HG02970 (cell line): ENCODE measurements around the gene SYT5.
"Not testable (repeated sequence)": the region's sequence is repeated elsewhere in the genome, so short reads cannot be mapped to it uniquely, and the experiment has no call there.

ENCODE experiments used
- ATAC-seq: cut with Tn5 transposase; IDR thresholded peaks from one replicate; pipeline ENCODE4 v1.9.1; 2021; ENCODE audit warnings: mild to moderate bottlenecking, moderate library complexity, moderate number of reproducible peaks; ENCODE audit not compliant: unreplicated experiment, low FRiP score

SYT5 gene

DNA sequence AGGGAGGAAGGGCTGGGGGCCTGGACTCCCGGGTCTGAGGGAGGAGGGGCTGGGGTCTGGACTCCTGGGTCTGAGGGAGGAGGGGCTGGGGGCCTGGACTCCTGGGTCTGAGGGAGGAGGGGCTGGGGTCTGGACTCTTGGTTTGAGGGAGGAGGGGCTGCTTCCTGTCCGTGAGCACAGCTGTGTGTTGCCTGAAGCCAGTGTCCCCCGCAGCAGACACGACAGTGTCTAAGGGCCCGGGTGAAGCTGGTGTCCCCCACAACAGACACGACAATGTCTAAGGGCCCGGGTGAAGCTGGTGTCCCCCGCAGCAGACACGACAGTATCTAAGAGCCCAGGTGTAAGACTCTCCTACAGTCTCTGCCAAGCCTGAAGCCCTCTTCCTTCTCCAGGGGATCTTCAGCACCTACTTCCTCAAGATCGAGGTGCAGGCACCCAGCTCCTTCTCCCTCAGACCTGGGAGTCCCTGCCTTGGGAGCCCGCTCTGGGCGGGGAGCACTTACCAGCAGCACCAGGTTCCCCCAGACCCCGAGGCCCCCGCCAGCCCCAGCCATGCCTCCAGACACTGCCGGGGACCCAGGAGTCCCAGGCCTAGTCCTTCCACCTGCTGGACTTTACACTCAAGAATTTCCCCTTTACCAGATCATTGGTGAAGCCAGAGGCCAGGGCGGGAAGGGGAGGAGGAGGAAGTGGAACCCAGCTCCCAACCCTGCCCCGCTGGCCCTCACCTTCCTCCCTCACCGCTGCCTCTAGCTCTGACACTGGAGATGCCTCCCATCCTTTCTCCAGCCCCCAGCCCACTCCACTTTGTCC is 29.0 kb upstream of the SYT5 start, which contains the start of gene PTPRH:
PTPRH (minus strand) TSS at position 622 of the 813 bp plus-strand sequence; CDS start at position 554, 68 bp downstream.
- no peak for ATAC-seq

GRCh38 chr19:55206664-55207500 is 26.8 kb upstream of the SYT5 start:
- ATAC-seq: no peak

- not testable (repeated sequence) for ATAC-seq
Measured at GRCh38 chr19:55202199-55202598, 22.1 kb upstream of the SYT5 start.

DNA sequence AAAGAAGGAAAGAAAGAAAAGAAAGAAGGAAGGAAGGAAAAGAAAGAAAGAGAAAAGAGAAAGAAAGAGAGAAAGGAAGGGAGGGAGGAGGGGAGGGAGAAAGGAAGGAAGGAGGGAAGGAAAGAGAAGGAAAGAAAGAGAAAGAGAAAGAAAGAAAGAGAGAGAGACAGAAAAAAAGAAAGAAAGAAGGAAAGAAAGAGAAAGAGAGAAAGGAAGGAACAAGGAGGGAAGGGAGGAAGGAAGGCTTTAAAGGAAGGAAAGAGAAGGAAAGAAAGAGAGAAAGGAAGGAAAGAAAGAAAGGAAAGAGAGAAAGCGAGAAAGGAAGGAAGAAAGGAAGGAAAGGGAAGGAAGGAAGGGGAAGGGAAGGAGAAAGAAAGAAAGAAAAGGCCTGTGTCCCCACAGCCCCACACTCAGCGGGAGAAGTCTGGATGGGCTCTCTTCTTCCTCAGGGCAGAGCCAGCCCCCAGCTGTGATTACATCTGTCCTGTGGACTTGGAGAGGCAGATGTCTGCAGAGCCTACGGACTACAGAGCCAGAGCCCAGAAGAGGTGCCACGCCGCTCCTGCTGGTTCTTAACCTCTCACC is 19.6 kb upstream of the SYT5 start:
- no peak for ATAC-seq

GRCh38 chr19:55198651-55199050 is 18.6 kb upstream of the SYT5 start:
- ATAC-seq: no peak

DNA sequence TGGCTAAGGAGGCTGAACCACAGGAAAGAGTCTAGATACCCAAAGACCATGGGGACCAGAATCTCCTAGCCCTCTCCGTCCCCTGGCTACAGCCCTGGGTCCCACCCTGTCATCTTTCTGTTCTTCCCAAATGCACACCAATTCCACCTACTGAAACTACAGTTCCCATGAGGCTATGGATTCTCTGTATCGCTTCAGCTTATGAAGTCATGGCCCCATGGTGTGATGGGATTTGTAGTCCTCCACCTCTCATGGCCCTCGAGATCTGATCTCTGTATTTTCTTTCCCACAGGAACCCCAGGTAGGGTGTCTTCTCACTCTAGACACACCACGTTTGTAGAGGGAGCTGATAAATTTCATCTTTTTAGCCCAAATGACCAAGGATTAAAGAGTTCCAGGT is 17.4 kb upstream of the SYT5 start:
- ATAC-seq: no peak

DNA sequence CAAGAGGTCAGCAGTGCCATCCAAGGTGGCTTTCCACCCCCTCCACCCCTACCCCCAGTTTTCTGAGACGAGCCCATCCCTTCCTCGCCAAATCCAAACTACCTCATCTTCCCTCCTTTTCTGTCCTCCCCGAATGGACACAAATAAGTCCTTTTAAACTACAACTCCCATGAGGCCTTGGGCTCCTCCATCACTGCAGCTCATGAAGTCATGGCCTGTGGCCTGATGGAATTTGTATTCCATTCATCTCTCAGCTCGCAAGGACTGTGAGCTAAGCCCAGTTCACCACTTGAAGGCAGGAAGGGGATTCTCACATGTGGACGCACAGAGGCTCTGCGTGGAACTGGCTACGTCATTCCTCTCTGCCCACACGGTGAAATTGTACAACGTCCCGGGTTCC is 16.7 kb upstream of the SYT5 start:
- no peak for ATAC-seq

DNA sequence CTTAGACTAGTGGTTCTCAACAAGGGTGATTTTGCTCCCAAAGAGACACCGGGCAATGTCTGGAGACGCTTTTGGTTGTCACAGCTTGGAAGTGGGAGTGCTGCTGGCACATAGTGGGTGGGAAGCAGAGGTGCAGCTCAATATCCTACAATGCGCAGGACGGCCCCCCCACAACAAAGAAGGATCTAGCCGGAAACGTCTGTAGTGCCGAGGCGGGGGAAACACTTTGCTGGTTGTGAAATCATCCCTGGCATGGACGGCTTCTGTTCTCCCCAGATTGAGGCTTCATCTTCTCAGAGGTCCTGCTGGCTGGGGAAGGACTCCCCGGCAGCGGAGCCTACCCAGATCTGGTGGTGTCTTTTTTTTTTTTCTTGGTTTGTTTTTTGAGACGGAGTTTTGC is 13.4 kb upstream of the SYT5 start:
- ATAC-seq: no peak

DNA sequence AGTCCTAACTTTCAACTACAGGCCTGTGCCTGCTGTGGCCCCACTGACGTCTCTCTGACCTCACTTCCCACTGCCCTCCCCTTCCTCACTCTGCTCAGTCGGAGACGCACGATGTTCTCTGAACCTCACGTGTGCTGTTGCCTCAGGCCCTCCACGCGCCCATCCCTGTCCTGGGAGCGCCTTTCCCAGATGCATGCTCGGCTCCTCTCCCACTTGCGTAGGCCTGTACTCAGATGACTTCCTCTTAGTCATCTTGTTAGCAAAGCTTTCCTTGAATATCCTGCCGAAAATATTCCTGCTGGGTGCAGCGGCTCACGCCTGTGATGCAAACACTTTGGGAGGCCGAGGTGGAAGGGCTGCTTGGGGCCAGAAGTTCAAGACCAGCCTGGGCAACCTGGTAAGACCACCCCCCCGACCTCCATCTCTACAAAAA is 9.3 kb upstream of the SYT5 start:
- no peak for ATAC-seq

- ATAC-seq: no peak
Measured at GRCh38 chr19:55188625-55189024, 8.5 kb upstream of the SYT5 start.

DNA sequence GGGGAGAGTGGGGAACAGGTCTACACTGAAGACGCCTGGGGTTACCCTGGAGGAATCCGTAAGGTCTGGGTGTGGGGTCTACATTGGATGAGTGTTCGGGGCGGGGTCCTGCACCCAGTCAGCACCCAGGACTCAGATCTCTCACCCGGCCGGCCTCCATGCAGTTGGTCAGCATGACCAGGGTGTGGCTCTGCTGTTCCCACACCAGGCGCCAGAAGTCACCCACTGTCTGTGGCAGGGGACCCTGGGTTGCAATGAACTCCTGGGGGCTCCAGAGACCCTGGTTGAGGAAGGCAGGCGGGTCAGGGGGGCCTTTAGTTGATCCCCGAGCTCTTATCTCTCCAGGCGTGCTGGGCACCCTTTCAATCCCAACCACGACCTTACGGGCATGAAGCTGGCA is 6.0 kb upstream of the SYT5 start:
- ATAC-seq: no peak

DNA sequence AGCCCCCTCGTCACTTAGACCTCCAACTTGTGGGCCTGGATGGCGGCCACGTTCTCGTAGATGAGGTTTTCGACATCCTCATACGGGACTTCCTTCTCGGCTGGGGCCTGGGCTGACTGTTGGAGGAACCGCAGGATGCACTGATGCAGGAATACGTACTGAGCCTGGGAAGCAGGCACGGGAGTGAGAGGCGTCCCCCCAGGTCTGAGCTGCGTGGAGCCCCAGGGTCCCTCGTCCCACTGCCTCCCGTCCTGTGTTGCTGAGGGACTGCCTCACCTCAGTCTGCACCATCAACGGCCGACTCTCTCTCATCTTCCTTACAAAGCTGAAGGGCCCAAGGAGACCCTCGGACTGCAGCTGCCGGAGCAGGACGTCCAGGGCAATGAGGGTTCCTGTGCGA is 1.7 kb upstream of the SYT5 start:
- no peak for ATAC-seq

GRCh38 chr19:55178781-55179599 is 1.1 kb downstream of the SYT5 start:
- ATAC-seq: peak; percentile 59

DNA sequence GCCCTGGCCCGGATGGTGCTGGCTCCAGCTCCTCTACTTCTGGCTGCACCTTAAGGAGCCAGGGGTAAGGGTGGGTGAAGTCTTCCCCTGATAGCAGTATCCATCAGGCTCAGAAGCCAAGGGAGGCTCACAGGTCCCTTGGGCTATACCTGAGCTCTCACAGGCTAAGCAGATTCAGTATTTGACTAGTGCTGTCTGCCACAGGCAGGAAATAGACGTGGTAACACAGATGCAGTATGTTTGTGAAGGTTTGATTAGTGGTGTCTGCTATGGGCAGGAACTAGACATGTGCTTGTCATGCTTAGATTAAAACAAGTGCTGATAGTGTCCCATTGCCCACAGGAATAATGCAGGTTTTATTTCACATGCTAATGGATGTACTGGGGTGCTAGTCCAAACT is 4.0 kb downstream of the SYT5 start:
- ATAC-seq: no peak

GRCh38 chr19:55175117-55175867 is 4.8 kb downstream of the SYT5 start:
- ATAC-seq: no peak

DNA sequence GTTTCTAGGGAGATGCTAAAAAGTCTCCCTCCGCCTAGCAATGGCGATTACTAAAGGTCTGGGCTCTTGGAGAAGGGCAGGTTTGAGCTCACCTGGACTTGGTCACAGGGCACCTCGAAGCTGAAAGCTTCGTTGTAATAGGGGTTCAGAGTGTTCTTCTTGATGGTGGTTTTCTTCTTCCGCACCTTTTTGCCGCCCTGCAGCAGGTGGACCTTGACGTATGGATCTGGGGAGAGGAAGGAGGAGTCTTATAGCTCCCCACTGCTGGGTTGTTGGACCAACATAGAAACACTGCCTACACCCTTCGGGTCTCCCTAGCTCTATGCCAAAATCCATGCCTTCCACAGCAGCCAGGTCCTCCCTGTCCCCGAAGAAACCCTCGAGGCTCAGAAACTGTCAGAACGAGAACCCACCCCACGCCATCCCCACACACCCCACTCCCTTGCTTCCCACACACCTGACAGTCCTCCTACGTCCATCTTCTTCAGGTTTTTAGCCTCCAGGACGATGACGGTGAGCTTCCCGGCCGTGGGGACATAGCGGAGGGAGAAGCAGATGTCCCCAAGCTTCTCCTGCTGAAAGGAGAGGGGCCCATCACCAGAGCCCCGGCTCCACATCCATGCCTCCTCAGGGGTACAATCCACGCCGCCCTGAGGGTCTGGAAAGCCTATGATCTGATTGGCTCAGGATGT is 5.5 kb downstream of the SYT5 start:
- ATAC-seq: no peak

- ATAC-seq: no peak
Measured at GRCh38 chr19:55173714-55174409, 6.2 kb downstream of the SYT5 start.

GRCh38 chr19:55173186-55173713 is 6.8 kb downstream of the SYT5 start:
- no peak for ATAC-seq
